Smooth muscle cell (in vitro differentiated cells): Measurements from ENCODE around the gene HECA. TPM values are rescaled to one million over a fixed set of nuclear protein-coding genes. Genes with fewer than 3 reads are reported as not detected.

Experiments used
- DNase-seq: peaks from one replicate; lab custom pipeline; 2025; ENCODE audit not compliant: unreplicated experiment; lab: John Stamatoyannopoulos, UW
- H2AFZ ChIP-seq: fragments of 200-600 bp; sonication (generic); 2 replicates; pipeline ENCODE4 v1.6.0; 2016; ENCODE audit warnings: antibody characterized with exemption, low read depth, mild to moderate bottlenecking
- H3F3A ChIP-seq: fragments of 200-600 bp; sonication (generic); 2 replicates; pipeline ENCODE4 v1.6.0; 2017; ENCODE audit warnings: antibody characterized with exemption, low read depth
- H3K27ac ChIP-seq: fragments of 200-600 bp; sonication (generic); 2 replicates; pipeline ENCODE4 v1.5.1; 2016; ENCODE audit warnings: low read depth, mild to moderate bottlenecking
- H3K27me3 ChIP-seq: fragments of 200-600 bp; sonication (generic); 2 replicates; pipeline ENCODE4 v1.6.1; 2016; ENCODE audit warnings: low read depth, mild to moderate bottlenecking
- H3K36me3 ChIP-seq: fragments of 200-600 bp; sonication (generic); 2 replicates; pipeline ENCODE4 v1.5.1; 2016; ENCODE audit warnings: low read depth
- H3K4me1 ChIP-seq: fragments of 200-600 bp; sonication (generic); 2 replicates; pipeline ENCODE4 v1.5.1; 2016; ENCODE audit warnings: low read depth
- H3K4me2 ChIP-seq: fragments of 200-600 bp; sonication (generic); 2 replicates; pipeline ENCODE4 v1.6.0; 2016; ENCODE audit warnings: mild to moderate bottlenecking
- H3K4me3 ChIP-seq: fragments of 200-600 bp; sonication (generic); 2 replicates; pipeline ENCODE4 v1.5.1; 2016; ENCODE audit warnings: mild to moderate bottlenecking
- H3K79me2 ChIP-seq: fragments of 200-600 bp; sonication (generic); 2 replicates; pipeline ENCODE4 v1.6.0; 2016; ENCODE audit warnings: low read depth, mild to moderate bottlenecking
- H3K9ac ChIP-seq: fragments of 200-600 bp; sonication (generic); 2 replicates; pipeline ENCODE4 v1.6.0; 2016; ENCODE audit warnings: low read depth
- H3K9me3 ChIP-seq: fragments of 200-600 bp; sonication (generic); replicated peaks from 2 replicates; pipeline ENCODE4 v1.5.1; 2016; ENCODE audit warnings: low read depth
- H4K20me1 ChIP-seq: fragments of 200-600 bp; sonication (generic); 2 replicates; pipeline ENCODE4 v1.6.0; 2016; ENCODE audit warnings: low read depth
- WGBS: methylation state at CpG from one replicate; pipeline ENCODE4 v1.1.7; 2016; ENCODE audit warnings: low lambda C conversion rate; 5-methylcytosine and 5-hydroxymethylcytosine counted together
- polyA plus RNA-seq: library from polyadenylated mRNA; unstranded; fragments of >200 nt; fragmentation: Nextera tagmentation; extraction: Ambion mirVana; gene quantifications from 2 replicates; pipeline ENCODE4 v1.2.1, GENCODE V29; 2016
- total RNA-seq: library from RNA; depleted of rRNA; stranded (reverse); fragments of >200 nt; gene quantifications from 2 replicates; pipeline ENCODE4 v1.2.3, GENCODE V29; 2014
- TF ChIP-seq, protein P1 (sequence below): fragments of 200-600 bp; sonication (generic); IDR thresholded peaks from 2 replicates; pipeline ENCODE4 v1.5.1; 2017; ENCODE audit warnings: borderline replicate concordance, mild to moderate bottlenecking, antibody characterized with exemption; ENCODE audit not compliant: insufficient read depth, poor library complexity, severe bottlenecking

The HECA gene
- total and polyA plus RNA-seq, 2 experiments from 2014 or later, result 7.7 to 19.7 TPM

GRCh38 chr6:139186242-139186641 is 51.4 kb downstream of the HECA start:
- Histone ChIP-seq H3K79me2 (no peaks in the 10 kb centered on the region), H3K4me3 (no peak overlapping the region), H3K36me3 (no peaks in the 10 kb centered on the region), H3K4me2 (no peak overlapping the region), H3K9me3 (no peaks in the 10 kb centered on the region), H3F3A (no peaks in the 10 kb centered on the region), H3K27me3 (no peaks in the 10 kb centered on the region), H3K27ac (no peak overlapping the region), H3K4me1 (no peaks in the 10 kb centered on the region), H4K20me1 (no peaks in the 10 kb centered on the region), H2AFZ (no peak overlapping the region), H3K9ac (no peak overlapping the region)
- no peak for DNase-seq
- 73% methylated on average over 3 of the region's 3 CpGs for WGBS
- TF ChIP-seq, protein P1, sequence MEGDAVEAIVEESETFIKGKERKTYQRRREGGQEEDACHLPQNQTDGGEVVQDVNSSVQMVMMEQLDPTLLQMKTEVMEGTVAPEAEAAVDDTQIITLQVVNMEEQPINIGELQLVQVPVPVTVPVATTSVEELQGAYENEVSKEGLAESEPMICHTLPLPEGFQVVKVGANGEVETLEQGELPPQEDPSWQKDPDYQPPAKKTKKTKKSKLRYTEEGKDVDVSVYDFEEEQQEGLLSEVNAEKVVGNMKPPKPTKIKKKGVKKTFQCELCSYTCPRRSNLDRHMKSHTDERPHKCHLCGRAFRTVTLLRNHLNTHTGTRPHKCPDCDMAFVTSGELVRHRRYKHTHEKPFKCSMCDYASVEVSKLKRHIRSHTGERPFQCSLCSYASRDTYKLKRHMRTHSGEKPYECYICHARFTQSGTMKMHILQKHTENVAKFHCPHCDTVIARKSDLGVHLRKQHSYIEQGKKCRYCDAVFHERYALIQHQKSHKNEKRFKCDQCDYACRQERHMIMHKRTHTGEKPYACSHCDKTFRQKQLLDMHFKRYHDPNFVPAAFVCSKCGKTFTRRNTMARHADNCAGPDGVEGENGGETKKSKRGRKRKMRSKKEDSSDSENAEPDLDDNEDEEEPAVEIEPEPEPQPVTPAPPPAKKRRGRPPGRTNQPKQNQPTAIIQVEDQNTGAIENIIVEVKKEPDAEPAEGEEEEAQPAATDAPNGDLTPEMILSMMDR, result no peak

DNA sequence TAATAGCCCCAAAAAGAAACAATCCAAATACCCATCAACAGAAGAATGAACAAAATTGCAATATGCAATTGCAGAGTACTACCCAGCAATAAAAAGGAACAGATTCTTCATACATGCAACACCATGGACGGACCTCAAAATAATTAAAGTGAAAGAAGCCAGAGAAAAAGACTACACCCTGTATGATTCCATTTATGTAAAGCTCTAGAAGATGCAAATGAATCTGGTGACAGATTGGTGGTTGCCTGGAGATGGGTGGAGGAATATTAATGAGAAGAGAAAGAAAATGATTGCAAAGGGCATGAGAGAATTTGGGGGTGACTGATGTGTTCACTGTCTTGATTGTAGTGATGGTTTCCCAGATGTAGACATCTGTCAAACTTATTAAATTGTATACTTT is 51.8 kb downstream of the HECA start:
- H3K4me3 ChIP-seq, result no peak overlapping the region
- no peak overlapping the region for H3K9ac ChIP-seq
- no peaks in the 10 kb centered on the region for H3F3A ChIP-seq
- H3K27ac ChIP-seq, result no peak overlapping the region
- DNase-seq, result no peak
- H3K9me3 ChIP-seq, result no peaks in the 10 kb centered on the region
- no peak overlapping the region for H2AFZ ChIP-seq
- WGBS, result 100% methylated on average over 1 of the region's 1 CpG
- no peaks in the 10 kb centered on the region for H3K36me3 ChIP-seq
- no peaks in the 10 kb centered on the region for H3K27me3 ChIP-seq
- TF ChIP-seq, protein P1, result no peak
- no peaks in the 10 kb centered on the region for H3K79me2 ChIP-seq
- H3K4me1 ChIP-seq, result no peaks in the 10 kb centered on the region
- no peak overlapping the region for H3K4me2 ChIP-seq
- H4K20me1 ChIP-seq, result no peaks in the 10 kb centered on the region

GRCh38 chr6:139187489-139187888 is 52.6 kb downstream of the HECA start:
- H3K27ac ChIP-seq, result no peak overlapping the region
- H3K9ac ChIP-seq, result no peak overlapping the region
- H3K79me2 ChIP-seq, result no peaks in the 10 kb centered on the region
- no peaks in the 10 kb centered on the region for H4K20me1 ChIP-seq
- no peak overlapping the region for H3K4me3 ChIP-seq
- 42% methylated on average over 4 of the region's 4 CpGs for WGBS
- no peak overlapping the region for H3K4me2 ChIP-seq
- no peaks in the 10 kb centered on the region for H3K36me3 ChIP-seq
- no peaks in the 10 kb centered on the region for H3K4me1 ChIP-seq
- TF ChIP-seq, protein P1, result no peak
- DNase-seq, result no peak
- no peak overlapping the region for H2AFZ ChIP-seq
- no peaks in the 10 kb centered on the region for H3F3A ChIP-seq
- no peaks in the 10 kb centered on the region for H3K27me3 ChIP-seq
- no peaks in the 10 kb centered on the region for H3K9me3 ChIP-seq

DNA sequence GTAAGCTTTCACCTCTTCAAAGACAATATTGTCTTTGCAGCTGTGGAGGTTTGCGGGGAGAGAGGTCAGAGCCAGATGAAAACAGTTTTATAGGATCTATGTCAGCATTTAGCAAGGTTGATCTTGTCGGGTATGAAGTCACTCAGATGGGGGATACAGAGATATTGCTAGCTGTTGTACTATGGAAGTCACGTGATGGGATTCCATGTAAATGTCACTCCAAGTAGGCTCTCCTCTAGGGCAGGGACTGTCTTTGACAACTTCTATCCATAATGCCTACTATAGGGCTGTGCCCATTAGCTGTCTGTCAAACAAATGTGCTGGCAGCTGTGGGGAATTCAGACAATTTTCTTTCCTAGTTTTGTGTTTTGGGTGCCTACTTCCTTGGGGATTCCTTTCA is 54.8 kb downstream of the HECA start:
- Histone ChIP-seq H3K27me3 (no peaks in the 10 kb centered on the region), H3F3A (no peaks in the 10 kb centered on the region), H3K27ac (no peak overlapping the region), H2AFZ (no peak overlapping the region), H3K4me3 (no peak overlapping the region), H3K4me2 (no peak overlapping the region), H3K9ac (no peak overlapping the region), H3K4me1 (no peaks in the 10 kb centered on the region), H3K79me2 (no peaks in the 10 kb centered on the region), H3K36me3 (no peaks in the 10 kb centered on the region), H4K20me1 (no peaks in the 10 kb centered on the region), H3K9me3 (no peaks in the 10 kb centered on the region)
- no peak for DNase-seq
- 90% methylated on average over 3 of the region's 3 CpGs for WGBS
- TF ChIP-seq, protein P1, result no peak
